Measurements from ENCODE around the gene C17orf75.
A peak's percentile ranks its signal among the peaks of the same experiment; 100 is the strongest.
"Not testable (repeated sequence)": the region's sequence is repeated elsewhere in the genome, so short reads cannot be mapped to it uniquely, and the experiment has no call there.

The C17orf75 gene

GRCh38 chr17:32341857-32342602, at the start of gene C17orf75:
Gene C17orf75, minus strand, starts transcription at chr17:32342173. Its CDS starts 34 bp downstream, at chr17:32342139.
- peak; percentile 46 for DNase-seq (ENCODE audit: low read depth)

GRCh38 chr17:32388613-32389459, 46.9 kb upstream of the C17orf75 start:
- DNase-seq (ENCODE audit: low read depth): no peak

GRCh38 chr17:32388128-32388527, 46.2 kb upstream of the C17orf75 start:
- DNase-seq (ENCODE audit: low read depth): not testable (repeated sequence)

- no peak for DNase-seq (ENCODE audit: low read depth)
Measured at GRCh38 chr17:32386844-32387243, 44.9 kb upstream of the C17orf75 start.

GRCh38 chr17:32385971-32386370, 44.0 kb upstream of the C17orf75 start:
- no peak for DNase-seq (ENCODE audit: low read depth)

- no peak for DNase-seq (ENCODE audit: low read depth)
Measured at GRCh38 chr17:32385121-32385520, 43.1 kb upstream of the C17orf75 start.

GRCh38 chr17:32383926-32384434, 42.0 kb upstream of the C17orf75 start:
- DNase-seq (ENCODE audit: low read depth): no peak

GRCh38 chr17:32382526-32383223, 40.7 kb upstream of the C17orf75 start:
- DNase-seq (ENCODE audit: low read depth): no peak

- no peak for DNase-seq (ENCODE audit: low read depth)
Measured at GRCh38 chr17:32370426-32370825, 28.5 kb upstream of the C17orf75 start.

GRCh38 chr17:32361270-32361669, 19.3 kb upstream of the C17orf75 start:
- DNase-seq (ENCODE audit: low read depth): no peak

GRCh38 chr17:32357615-32358014, 15.6 kb upstream of the C17orf75 start:
- DNase-seq (ENCODE audit: low read depth): no peak

- DNase-seq (ENCODE audit: low read depth): no peak
Measured at GRCh38 chr17:32356750-32357149, 14.8 kb upstream of the C17orf75 start.

- no peak for DNase-seq (ENCODE audit: low read depth)
Measured at GRCh38 chr17:32356378-32356743, 14.4 kb upstream of the C17orf75 start.

GRCh38 chr17:32355649-32356377, 13.8 kb upstream of the C17orf75 start:
- no peak for DNase-seq (ENCODE audit: low read depth)

GRCh38 chr17:32352734-32353133, 10.8 kb upstream of the C17orf75 start:
- DNase-seq (ENCODE audit: low read depth): not testable (repeated sequence)

GRCh38 chr17:32350666-32351418, 8.9 kb upstream of the C17orf75 start:
- peak; percentile 49 for DNase-seq (ENCODE audit: low read depth)

- DNase-seq (ENCODE audit: low read depth): peak; percentile 91
Measured at GRCh38 chr17:32349854-32350665, 8.1 kb upstream of the C17orf75 start, which contains the start of gene ZNF207. Gene ZNF207, plus strand, starts transcription at chr17:32350157. Its CDS starts 129 bp downstream, at chr17:32350286.

GRCh38 chr17:32349503-32349853, 7.5 kb upstream of the C17orf75 start:
- DNase-seq (ENCODE audit: low read depth): no peak

GRCh38 chr17:32348483-32348800, 6.5 kb upstream of the C17orf75 start:
- no peak for DNase-seq (ENCODE audit: low read depth)

- DNase-seq (ENCODE audit: low read depth): no peak
Measured at GRCh38 chr17:32345951-32346600, 4.1 kb upstream of the C17orf75 start.

Data from T-helper 22 cell (primary cell).